HEK293 (cell line): ENCODE results near the gene EFCAB12.

Experiments used
- CTCF ChIA-PET: fragments of 350-600 bp; formaldehyde crosslinking; extraction: SDS; loops from one replicate; lab custom pipeline; 2021; ENCODE audit warnings: antibody characterized with exemption; lab: Yijun Ruan, JAX
- POLR2A ChIA-PET: fragments of 300-600 bp; formaldehyde crosslinking; extraction: SDS; loops from one replicate; lab custom pipeline; 2020; ENCODE audit warnings: antibody characterized with exemption, inconsistent platforms; lab: Yijun Ruan, JAX
- H3K27ac ChIP-seq: fragments of 200-500 bp; sonication (Bioruptor generic); 2 replicates; pipeline ENCODE4 v1.5.1; 2014; ENCODE audit warnings: low read depth, low read length, control low read depth, inconsistent platforms; ENCODE audit errors: extremely low read depth
- H3K36me3 ChIP-seq, 2 experiments: fragments of 200-500 bp in 1 of 2; sonication (Bioruptor generic) in 1 of 2; 1 replicate in 1 of 2; 2 replicates in 1 of 2; pipeline ENCODE4 v1.5.1; 2014 to 2017; ENCODE audit warnings: inconsistent platforms in 2 of 2, low read length in 2 of 2; ENCODE audit not compliant: control insufficient read depth in 2 of 2, insufficient read depth in 1 of 2
- H3K4me1 ChIP-seq: fragments of 200-500 bp; sonication (Bioruptor generic); 2 replicates; pipeline ENCODE4 v1.5.1; 2014; ENCODE audit warnings: mild to moderate bottlenecking, low read length, inconsistent platforms; ENCODE audit not compliant: control insufficient read depth, insufficient read depth
- H3K4me3 ChIP-seq: 2 replicates; pipeline ENCODE4 v1.5.1; 2011; ENCODE audit warnings: low read depth, mild to moderate bottlenecking, control low read depth, low read length, moderate library complexity
- H3K9me3 ChIP-seq: fragments of 200-500 bp; sonication (Bioruptor generic); 2 replicates; pipeline ENCODE4 v1.5.1; 2014; ENCODE audit warnings: low read depth, low read length, inconsistent platforms; ENCODE audit not compliant: control insufficient read depth, insufficient read depth
- BCL11B ChIP-seq: fragments of 450-650 bp; formaldehyde crosslinking; IDR thresholded peaks from 2 replicates; pipeline ENCODE4 v1.5.1; 2016; ENCODE audit warnings: low read depth, missing biosample characterization, missing genetic modification characterization
- SETDB1 ChIP-seq: IDR thresholded peaks from one replicate; pipeline ENCODE4 v1.6.1; 2017; ENCODE audit warnings: mild to moderate bottlenecking, low read length, moderate library complexity, mixed read lengths; ENCODE audit not compliant: insufficient read length
- YY1 ChIP-seq: fragments of 450-650 bp; formaldehyde crosslinking; IDR thresholded peaks from 2 replicates; pipeline ENCODE4 v1.5.1; 2018; ENCODE audit warnings: missing biosample characterization, missing genetic modification characterization
- ZBTB10 ChIP-seq: fragments of 450-650 bp; formaldehyde crosslinking; IDR thresholded peaks from 2 replicates; pipeline ENCODE4 v1.5.1; 2016; ENCODE audit warnings: missing biosample characterization, missing genetic modification characterization
- ZBTB49 ChIP-seq: fragments of 450-650 bp; formaldehyde crosslinking; IDR thresholded peaks from 2 replicates; pipeline ENCODE4 v1.5.1; 2016; ENCODE audit warnings: missing biosample characterization, missing genetic modification characterization, low read depth
- ZBTB7A ChIP-seq: fragments of 450-650 bp; formaldehyde crosslinking; IDR thresholded peaks from 2 replicates; pipeline ENCODE4 v1.5.1; 2016; ENCODE audit warnings: low read depth, missing biosample characterization, missing genetic modification characterization
- ZFP37 ChIP-seq: fragments of 450-650 bp; formaldehyde crosslinking; IDR thresholded peaks from 2 replicates; pipeline ENCODE4 v1.5.1; 2016; ENCODE audit warnings: missing biosample characterization, missing genetic modification characterization
- ZNF138 ChIP-seq: fragments of 450-650 bp; formaldehyde crosslinking; IDR thresholded peaks from 2 replicates; pipeline ENCODE4 v1.5.1; 2016; ENCODE audit warnings: missing biosample characterization, missing genetic modification characterization, borderline replicate concordance
- ZNF16 ChIP-seq: fragments of 450-650 bp; formaldehyde crosslinking; IDR thresholded peaks from 2 replicates; pipeline ENCODE4 v1.5.1; 2016; ENCODE audit warnings: low read depth, missing biosample characterization, missing genetic modification characterization
- ZNF335 ChIP-seq: fragments of 450-650 bp; formaldehyde crosslinking; conservative IDR thresholded peaks from 2 replicates; pipeline ENCODE4 v1.5.1; 2016; ENCODE audit warnings: missing biosample characterization, missing genetic modification characterization
- ZNF362 ChIP-seq: fragments of 450-650 bp; formaldehyde crosslinking; IDR thresholded peaks from 2 replicates; pipeline ENCODE4 v1.5.1; 2016; ENCODE audit warnings: missing biosample characterization, missing genetic modification characterization
- ZNF37A ChIP-seq: fragments of 450-650 bp; IDR thresholded peaks from 2 replicates; pipeline ENCODE4 v1.5.1; 2018; ENCODE audit warnings: missing biosample characterization, missing genetic modification characterization
- ZNF555 ChIP-seq: fragments of 450-650 bp; formaldehyde crosslinking; conservative IDR thresholded peaks from 2 replicates; pipeline ENCODE4 v1.5.1; 2017; ENCODE audit warnings: missing biosample characterization, mild to moderate bottlenecking, missing genetic modification characterization, inconsistent platforms
- ZNF571 ChIP-seq: fragments of 450-650 bp; formaldehyde crosslinking; IDR thresholded peaks from 2 replicates; pipeline ENCODE4 v1.5.0; 2017; ENCODE audit warnings: missing biosample characterization, missing genetic modification characterization
- ZNF600 ChIP-seq: fragments of 450-650 bp; formaldehyde crosslinking; IDR thresholded peaks from 2 replicates; pipeline ENCODE4 v1.5.1; 2016; ENCODE audit warnings: missing biosample characterization, missing genetic modification characterization
- ZNF704 ChIP-seq: fragments of 450-650 bp; formaldehyde crosslinking; IDR thresholded peaks from 2 replicates; pipeline ENCODE4 v1.5.1; 2016; ENCODE audit warnings: missing biosample characterization, missing genetic modification characterization
- ZSCAN30 ChIP-seq: fragments of 450-650 bp; IDR thresholded peaks from 2 replicates; pipeline ENCODE4 v1.5.1; 2018; ENCODE audit warnings: missing biosample characterization, mild to moderate bottlenecking, missing genetic modification characterization, moderate library complexity
- ZSCAN5A ChIP-seq: fragments of 450-650 bp; formaldehyde crosslinking; IDR thresholded peaks from 2 replicates; pipeline ENCODE4 v1.5.1; 2016; ENCODE audit warnings: missing biosample characterization, missing genetic modification characterization

EFCAB12 gene

GRCh38 chr3:129377615-129378014 lies 50.8 kb downstream of the EFCAB12 start:
- no peak overlapping the region for H3K4me3 ChIP-seq
- H3K36me3 ChIP-seq: no peaks in the 10 kb centered on the region
- TF ChIP-seq ZSCAN30 (tag by site-specific recombination): no peak
- peak; percentile 48 for TF ChIP-seq SETDB1
- TF ChIP-seq, all 188 proteins: peak for 1
- CTCF ChIA-PET: no interaction called here
- no peaks in the 10 kb centered on the region for H3K4me1 ChIP-seq
- H3K9me3 ChIP-seq: no peaks in the 10 kb centered on the region
- POLR2A ChIA-PET: no interaction called here
- no peak overlapping the region for H3K27ac ChIP-seq

GRCh38 chr3:129375099-129375498 lies 53.3 kb downstream of the EFCAB12 start:
- no peaks in the 10 kb centered on the region for H3K4me1 ChIP-seq
- CTCF ChIA-PET: interaction anchor here (2.1 kb wide), 1 partner anchor 8 kb away, joined by 9 read pairs; no protein-coding TSS in a partner anchor
- no peaks in the 10 kb centered on the region; a peak in 1 of 3 replicates for H3K36me3 ChIP-seq
- no peak overlapping the region for H3K4me3 ChIP-seq
- no peak for TF ChIP-seq ZBTB49 (tag by site-specific recombination)
- no peak for TF ChIP-seq ZFP37
- H3K9me3 ChIP-seq: no peaks in the 10 kb centered on the region
- no peak overlapping the region for H3K27ac ChIP-seq
- POLR2A ChIA-PET: interaction anchor here (0.7 kb wide), 1 partner anchor 14 kb away, joined by 5 read pairs; no protein-coding TSS in a partner anchor

GRCh38 chr3:129371041-129371826 lies 57.2 kb downstream of the EFCAB12 start:
- Histone ChIP-seq H3K9me3 (no peaks in the 10 kb centered on the region), H3K4me1 (no peaks in the 10 kb centered on the region), H3K36me3 (no peaks in the 10 kb centered on the region; a peak in 1 of 3 replicates), H3K4me3 (no peak overlapping the region), H3K27ac (no peak overlapping the region)
- POLR2A ChIA-PET: no interaction called here
- CTCF ChIA-PET: interaction anchor here (0.6 to 1.4 kb wide), 3 partner anchors 12 to 239 kb away, joined by 3 to 6 read pairs (median 3); a partner anchor contains a TSS
- TF ChIP-seq ZNF600 (no peak), ZNF704 (tag by site-specific recombination) (no peak), ZNF335 (tag by site-specific recombination) (no peak), BCL11B (no peak), ZBTB10 (tag by site-specific recombination) (no peak), ZNF362 (no peak), ZBTB49 (tag by site-specific recombination) (no peak), ZBTB7A (tag by site-specific recombination) (no peak), ZNF138 (no peak), ZNF555 (tag by site-specific recombination) (no peak), YY1 (tag by site-specific recombination) (no peak), ZNF37A (tag by site-specific recombination) (no peak), ZNF571 (no peak), ZNF16 (tag by site-specific recombination) (no peak), ZSCAN5A (no peak)
